OCI-LY1 (cell line): ENCODE data around the gene L1CAM.

Experiments
- CTCF ChIP-seq: fragments of 200-600 bp; sonication (generic), shearing (Covaris generic); IDR thresholded peaks from 2 replicates; pipeline ENCODE4 v1.5.1; 2017; ENCODE audit warnings: mild to moderate bottlenecking, antibody characterized with exemption, low read length, moderate library complexity, mixed read lengths
- EZH2 ChIP-seq: fragments of 200-600 bp; sonication (generic), shearing (Covaris generic); IDR thresholded peaks from 2 replicates; pipeline ENCODE4 v1.8.0; 2017; ENCODE audit warnings: borderline replicate concordance, mixed run types, mild to moderate bottlenecking, antibody characterized with exemption, low read length, moderate library complexity, mixed read lengths

GRCh38 chrX:153934148-153934761 lies 48.3 kb upstream of the L1CAM start:
- TF ChIP-seq EZH2 (no peak), CTCF (no peak)
